Hepatocyte (in vitro differentiated cells): ENCODE data around the gene SOCS2. TPM values are rescaled to one million over a fixed set of nuclear protein-coding genes. Genes with fewer than 3 reads are reported as not detected.

Source experiments
- DNase-seq: peaks from one replicate; pipeline ENCODE4 v3.0.0-alpha.2; 2016; ENCODE audit warnings: low spot score
- H2AFZ ChIP-seq: fragments of 200-600 bp; sonication (generic); 2 replicates; pipeline ENCODE4 v1.6.0; 2016; ENCODE audit warnings: antibody characterized with exemption, mild to moderate bottlenecking
- H3K27ac ChIP-seq: fragments of 200-600 bp; sonication (generic); 2 replicates; pipeline ENCODE4 v1.5.1; 2016; ENCODE audit warnings: mild to moderate bottlenecking
- H3K27me3 ChIP-seq: fragments of 200-600 bp; sonication (generic); 2 replicates; pipeline ENCODE4 v1.6.1; 2016
- H3K36me3 ChIP-seq: fragments of 200-600 bp; sonication (generic); replicated peaks from 2 replicates; pipeline ENCODE4 v1.5.1; 2016; ENCODE audit warnings: low read depth; ENCODE audit not compliant: insufficient read depth
- H3K4me1 ChIP-seq: fragments of 200-600 bp; sonication (generic); 2 replicates; pipeline ENCODE4 v1.5.1; 2016; ENCODE audit warnings: mild to moderate bottlenecking, moderate library complexity; ENCODE audit not compliant: insufficient read depth
- H3K4me2 ChIP-seq: fragments of 200-600 bp; sonication (generic); 2 replicates; pipeline ENCODE4 v1.6.0; 2016
- H3K4me3 ChIP-seq: fragments of 200-600 bp; sonication (generic); 2 replicates; pipeline ENCODE4 v1.5.1; 2016; ENCODE audit warnings: mild to moderate bottlenecking
- H3K79me2 ChIP-seq: fragments of 200-600 bp; sonication (generic); 2 replicates; pipeline ENCODE4 v1.6.0; 2017; ENCODE audit warnings: mild to moderate bottlenecking
- H3K9me2 ChIP-seq: fragments of 200-600 bp; sonication (generic); replicated peaks from 2 replicates; pipeline ENCODE4 v1.6.0; 2017; ENCODE audit warnings: mild to moderate bottlenecking; ENCODE audit not compliant: insufficient read depth
- H3K9me3 ChIP-seq: fragments of 200-600 bp; sonication (generic); 2 replicates; pipeline ENCODE4 v1.5.1; 2016; ENCODE audit warnings: low read depth, mild to moderate bottlenecking
- H4K20me1 ChIP-seq: fragments of 200-600 bp; sonication (generic); 2 replicates; pipeline ENCODE4 v1.6.0; 2016; ENCODE audit warnings: mild to moderate bottlenecking; ENCODE audit not compliant: insufficient read depth, poor library complexity, severe bottlenecking
- EZH2 ChIP-seq: fragments of 200-600 bp; sonication (generic); IDR thresholded peaks from 2 replicates; pipeline ENCODE4 v1.6.1; 2016; ENCODE audit warnings: antibody characterized with exemption, mild to moderate bottlenecking, borderline replicate concordance
- EZH2phosphoT487 ChIP-seq: fragments of 200-600 bp; sonication (generic); IDR thresholded peaks from one replicate; pipeline ENCODE4 v1.6.1; 2018; ENCODE audit warnings: antibody characterized with exemption, mild to moderate bottlenecking, low read depth, moderate library complexity; ENCODE audit not compliant: unreplicated experiment, severe bottlenecking
- WGBS: methylation state at CpG from one replicate; pipeline ENCODE4 v1.1.6; 2016; ENCODE audit warnings: low lambda C conversion rate; ENCODE audit errors: missing lambda C conversion rate; 5-methylcytosine and 5-hydroxymethylcytosine counted together
- polyA plus RNA-seq: library from polyadenylated mRNA; unstranded; fragments of >200 nt; fragmentation: Nextera tagmentation; extraction: Ambion mirVana; gene quantifications from 2 replicates; pipeline ENCODE4 v1.2.1, GENCODE V29; 2016
- total RNA-seq: library from RNA; depleted of rRNA; stranded (reverse); fragments of >200 nt; gene quantifications from 2 replicates; pipeline ENCODE4 v1.2.3, GENCODE V29; 2014
- TF ChIP-seq, protein P1 (sequence below): fragments of 200-600 bp; sonication (generic); IDR thresholded peaks from 2 replicates; pipeline ENCODE4 v1.5.1; 2016; ENCODE audit warnings: antibody characterized with exemption, mild to moderate bottlenecking; ENCODE audit not compliant: poor library complexity

Gene SOCS2
- total and polyA plus RNA-seq, 2 experiments from 2014 or later, result 30.9 to 33.4 TPM

- no peaks in the 10 kb centered on the region for H3K9me3 ChIP-seq
- H3K36me3 ChIP-seq, result no peaks in the 10 kb centered on the region
- no peak for DNase-seq
- H3K79me2 ChIP-seq, result peaks cover 7% of the 10 kb centered on the region
- H4K20me1 ChIP-seq, result no peaks in the 10 kb centered on the region
- no peak for TF ChIP-seq EZH2
- TF ChIP-seq, protein P1, sequence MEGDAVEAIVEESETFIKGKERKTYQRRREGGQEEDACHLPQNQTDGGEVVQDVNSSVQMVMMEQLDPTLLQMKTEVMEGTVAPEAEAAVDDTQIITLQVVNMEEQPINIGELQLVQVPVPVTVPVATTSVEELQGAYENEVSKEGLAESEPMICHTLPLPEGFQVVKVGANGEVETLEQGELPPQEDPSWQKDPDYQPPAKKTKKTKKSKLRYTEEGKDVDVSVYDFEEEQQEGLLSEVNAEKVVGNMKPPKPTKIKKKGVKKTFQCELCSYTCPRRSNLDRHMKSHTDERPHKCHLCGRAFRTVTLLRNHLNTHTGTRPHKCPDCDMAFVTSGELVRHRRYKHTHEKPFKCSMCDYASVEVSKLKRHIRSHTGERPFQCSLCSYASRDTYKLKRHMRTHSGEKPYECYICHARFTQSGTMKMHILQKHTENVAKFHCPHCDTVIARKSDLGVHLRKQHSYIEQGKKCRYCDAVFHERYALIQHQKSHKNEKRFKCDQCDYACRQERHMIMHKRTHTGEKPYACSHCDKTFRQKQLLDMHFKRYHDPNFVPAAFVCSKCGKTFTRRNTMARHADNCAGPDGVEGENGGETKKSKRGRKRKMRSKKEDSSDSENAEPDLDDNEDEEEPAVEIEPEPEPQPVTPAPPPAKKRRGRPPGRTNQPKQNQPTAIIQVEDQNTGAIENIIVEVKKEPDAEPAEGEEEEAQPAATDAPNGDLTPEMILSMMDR, result no peak
- no peak for TF ChIP-seq EZH2phosphoT487
- H3K27me3 ChIP-seq, result no peaks in the 10 kb centered on the region
- no peak overlapping the region for H3K4me2 ChIP-seq
- no peaks in the 10 kb centered on the region for H3K4me1 ChIP-seq
- H2AFZ ChIP-seq, result no peak overlapping the region
- no peaks in the 10 kb centered on the region for H3K9me2 ChIP-seq
- H3K27ac ChIP-seq, result no peak overlapping the region
- H3K4me3 ChIP-seq, result no peak overlapping the region
Observed at GRCh38 chr12:93580682-93581081, 8.2 kb downstream of the SOCS2 start.

GRCh38 chr12:93581370-93581769, 8.9 kb downstream of the SOCS2 start:
- TF ChIP-seq EZH2, result no peak
- TF ChIP-seq, protein P1, result no peak
- TF ChIP-seq EZH2phosphoT487, result no peak
- no peaks in the 10 kb centered on the region for H3K4me1 ChIP-seq
- no peak overlapping the region for H2AFZ ChIP-seq
- no peak overlapping the region for H3K27ac ChIP-seq
- WGBS, result 74% methylated on average over 2 of the region's 2 CpGs
- H3K4me3 ChIP-seq, result no peak overlapping the region
- H4K20me1 ChIP-seq, result no peaks in the 10 kb centered on the region
- H3K36me3 ChIP-seq, result no peaks in the 10 kb centered on the region
- DNase-seq, result no peak
- H3K9me3 ChIP-seq, result no peaks in the 10 kb centered on the region
- no peak overlapping the region for H3K4me2 ChIP-seq
- H3K27me3 ChIP-seq, result no peaks in the 10 kb centered on the region
- no peaks in the 10 kb centered on the region for H3K9me2 ChIP-seq
- H3K79me2 ChIP-seq, result peaks cover under 1% of the 10 kb centered on the region

DNA sequence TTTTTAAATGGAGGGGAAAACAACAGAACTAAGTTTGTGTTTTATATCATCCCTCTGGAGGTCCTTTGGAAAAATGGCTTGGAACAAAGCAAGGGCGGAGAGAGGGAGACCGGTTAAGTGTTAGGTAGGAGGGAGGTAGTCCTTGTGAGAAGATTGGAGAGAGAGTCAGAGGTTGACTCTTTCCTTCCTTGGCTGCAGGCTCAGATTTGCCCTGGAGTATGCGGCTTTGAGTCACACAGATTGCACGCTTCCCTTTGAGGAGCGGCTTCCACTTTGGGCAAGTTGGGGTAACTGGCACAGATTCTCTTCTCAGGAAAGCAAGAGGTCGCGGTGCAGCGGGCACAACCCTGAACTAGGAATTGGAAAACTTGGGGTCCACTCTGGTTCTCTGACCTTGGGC, 9.9 kb downstream of the SOCS2 start:
- no peak for DNase-seq
- no peaks in the 10 kb centered on the region for H3K4me1 ChIP-seq
- H3K4me3 ChIP-seq, result no peak overlapping the region
- no peaks in the 10 kb centered on the region for H3K36me3 ChIP-seq
- TF ChIP-seq EZH2phosphoT487 (no peak), EZH2 (no peak)
- TF ChIP-seq, protein P1, result no peak
- H2AFZ ChIP-seq, result no peak overlapping the region
- no peaks in the 10 kb centered on the region for H4K20me1 ChIP-seq
- no peaks in the 10 kb centered on the region for H3K79me2 ChIP-seq
- no peak overlapping the region for H3K27ac ChIP-seq
- no peaks in the 10 kb centered on the region for H3K9me2 ChIP-seq
- no peaks in the 10 kb centered on the region for H3K27me3 ChIP-seq
- WGBS, result 95% methylated on average over 8 of the region's 8 CpGs
- H3K9me3 ChIP-seq, result no peaks in the 10 kb centered on the region
- no peak overlapping the region for H3K4me2 ChIP-seq
